Loucy (cell line): ENCODE data around the gene EPB41L5.
A peak's percentile ranks its signal among the peaks of the same experiment; 100 is the strongest.

Experiments used
- H2AFZ ChIP-seq: fragments of 200-600 bp; sonication (generic); 2 replicates; pipeline ENCODE4 v1.6.0; 2016; ENCODE audit warnings: antibody characterized with exemption, mild to moderate bottlenecking, low read length, moderate library complexity
- H3F3A ChIP-seq: fragments of 200-600 bp; 2 replicates; pipeline ENCODE4 v1.6.0; 2016; ENCODE audit warnings: antibody characterized with exemption, low read depth, mild to moderate bottlenecking
- H3K27me3 ChIP-seq: fragments of 200-600 bp; sonication (generic); 2 replicates; pipeline ENCODE4 v1.6.1; 2014; ENCODE audit warnings: low read length, mild to moderate bottlenecking; ENCODE audit not compliant: insufficient read depth, poor library complexity, severe bottlenecking
- H3K36me3 ChIP-seq: fragments of 200-600 bp; sonication (generic); 2 replicates; pipeline ENCODE4 v1.6.1; 2016; ENCODE audit warnings: low read length; ENCODE audit not compliant: insufficient read depth
- H3K4me1 ChIP-seq: fragments of 200-600 bp; sonication (generic); 2 replicates; pipeline ENCODE4 v1.5.1; 2014; ENCODE audit warnings: low read length, mild to moderate bottlenecking; ENCODE audit not compliant: insufficient read depth, poor library complexity, severe bottlenecking
- H3K4me2 ChIP-seq: fragments of 200-600 bp; sonication (generic); 2 replicates; pipeline ENCODE4 v1.6.0; 2014; ENCODE audit warnings: antibody characterized with exemption, low read length, low read depth, mild to moderate bottlenecking; ENCODE audit not compliant: poor library complexity, severe bottlenecking
- H3K4me3 ChIP-seq: fragments of 200-600 bp; sonication (generic); 2 replicates; pipeline ENCODE4 v1.5.1; 2014; ENCODE audit warnings: low read length, mild to moderate bottlenecking, mixed read lengths; ENCODE audit not compliant: poor library complexity, severe bottlenecking
- H3K79me2 ChIP-seq: fragments of 200-600 bp; sonication (generic); 2 replicates; pipeline ENCODE4 v1.6.1; 2014; ENCODE audit warnings: low read length; ENCODE audit not compliant: insufficient read depth
- H3K9ac ChIP-seq: fragments of 200-600 bp; sonication (generic); 2 replicates; pipeline ENCODE4 v1.6.0; 2014; ENCODE audit warnings: mild to moderate bottlenecking, low read depth, low read length, moderate library complexity; ENCODE audit not compliant: poor library complexity, severe bottlenecking
- H3K9me2 ChIP-seq: fragments of 200-600 bp; sonication (generic); replicated peaks from 2 replicates; pipeline ENCODE4 v1.6.1; 2016; ENCODE audit warnings: low read depth, low read length, mixed read lengths
- H3K9me3 ChIP-seq: fragments of 200-600 bp; sonication (generic); 2 replicates; pipeline ENCODE4 v1.6.1; 2014; ENCODE audit warnings: mild to moderate bottlenecking, antibody characterized with exemption, low read length, low read depth; ENCODE audit not compliant: insufficient read depth
- H4K20me1 ChIP-seq: fragments of 200-600 bp; sonication (generic); 2 replicates; pipeline ENCODE4 v1.6.0; 2014; ENCODE audit warnings: antibody characterized with exemption, low read length, mild to moderate bottlenecking; ENCODE audit not compliant: insufficient read depth, poor library complexity, severe bottlenecking
- CTCF ChIP-seq: fragments of 200-600 bp; sonication (generic); conservative IDR thresholded peaks from 2 replicates; pipeline ENCODE4 v1.5.1; 2014; ENCODE audit warnings: mild to moderate bottlenecking, antibody characterized with exemption, low read length
- EZH2phosphoT487 ChIP-seq: fragments of 200-600 bp; IDR thresholded peaks from 2 replicates; pipeline ENCODE4 v1.6.1; 2018; ENCODE audit warnings: antibody characterized with exemption, mild to moderate bottlenecking, moderate library complexity, borderline replicate concordance

The EPB41L5 gene

DNA sequence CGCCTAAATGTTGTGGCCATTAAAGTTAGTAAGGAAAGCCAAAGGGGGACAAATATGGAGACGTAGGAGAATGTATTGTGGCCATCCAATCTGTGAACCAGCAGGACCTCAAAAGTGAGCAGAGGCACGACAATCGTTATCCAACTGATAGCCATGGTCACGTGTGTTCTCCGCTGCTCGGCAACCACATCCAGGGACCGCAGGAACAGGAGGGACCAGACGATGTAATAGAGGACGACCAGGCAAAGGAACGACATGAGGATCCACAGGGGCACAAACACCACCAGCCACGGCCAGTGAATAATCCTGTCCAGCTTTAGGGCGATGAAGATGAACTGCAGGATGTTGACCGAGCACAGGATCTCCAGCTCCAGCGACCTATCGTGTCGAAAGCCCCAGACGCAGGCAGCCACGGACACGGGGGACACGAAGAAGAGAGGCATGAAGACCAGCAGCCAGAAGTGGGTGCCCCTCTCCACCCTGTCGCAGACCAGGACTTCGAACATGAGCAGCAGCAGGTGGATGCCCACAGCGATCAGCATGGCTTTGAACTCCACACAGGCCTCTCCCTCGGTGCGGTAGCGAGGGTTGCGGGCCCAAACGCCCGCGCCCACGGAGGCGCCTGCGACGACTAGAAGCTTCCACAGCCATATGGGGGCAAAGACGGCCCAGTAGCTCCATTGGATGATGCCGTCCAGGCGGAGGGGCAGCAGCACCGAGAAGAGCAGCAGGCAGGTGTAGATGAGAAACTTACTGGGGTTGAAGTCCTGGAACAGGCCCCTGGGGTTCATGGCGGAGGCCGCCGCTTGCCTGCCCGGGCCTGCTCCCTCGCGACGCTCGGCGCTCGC is 209.5 kb downstream of the EPB41L5 start:
- H3K9me3 ChIP-seq, result no peaks in the 10 kb centered on the region
- no peaks in the 10 kb centered on the region for H3F3A ChIP-seq
- no peaks in the 10 kb centered on the region for H3K27me3 ChIP-seq
- H3K79me2 ChIP-seq, result peaks cover 27% of the 10 kb centered on the region
- peak overlapping the region; percentile 85 for H3K4me2 ChIP-seq
- H3K9me2 ChIP-seq, result no peaks in the 10 kb centered on the region
- no peaks in the 10 kb centered on the region for H3K36me3 ChIP-seq
- peak overlapping the region; percentile 74 for H3K9ac ChIP-seq
- H3K4me3 ChIP-seq, result peak overlapping the region; percentile 92
- H2AFZ ChIP-seq, result peak overlapping the region; percentile 96; the same call in 1 of the 2 replicates
- peaks cover 11% of the 10 kb centered on the region for H4K20me1 ChIP-seq
- H3K4me1 ChIP-seq, result peaks cover 39% of the 10 kb centered on the region
- TF ChIP-seq EZH2phosphoT487 (no peak), CTCF (no peak)

DNA sequence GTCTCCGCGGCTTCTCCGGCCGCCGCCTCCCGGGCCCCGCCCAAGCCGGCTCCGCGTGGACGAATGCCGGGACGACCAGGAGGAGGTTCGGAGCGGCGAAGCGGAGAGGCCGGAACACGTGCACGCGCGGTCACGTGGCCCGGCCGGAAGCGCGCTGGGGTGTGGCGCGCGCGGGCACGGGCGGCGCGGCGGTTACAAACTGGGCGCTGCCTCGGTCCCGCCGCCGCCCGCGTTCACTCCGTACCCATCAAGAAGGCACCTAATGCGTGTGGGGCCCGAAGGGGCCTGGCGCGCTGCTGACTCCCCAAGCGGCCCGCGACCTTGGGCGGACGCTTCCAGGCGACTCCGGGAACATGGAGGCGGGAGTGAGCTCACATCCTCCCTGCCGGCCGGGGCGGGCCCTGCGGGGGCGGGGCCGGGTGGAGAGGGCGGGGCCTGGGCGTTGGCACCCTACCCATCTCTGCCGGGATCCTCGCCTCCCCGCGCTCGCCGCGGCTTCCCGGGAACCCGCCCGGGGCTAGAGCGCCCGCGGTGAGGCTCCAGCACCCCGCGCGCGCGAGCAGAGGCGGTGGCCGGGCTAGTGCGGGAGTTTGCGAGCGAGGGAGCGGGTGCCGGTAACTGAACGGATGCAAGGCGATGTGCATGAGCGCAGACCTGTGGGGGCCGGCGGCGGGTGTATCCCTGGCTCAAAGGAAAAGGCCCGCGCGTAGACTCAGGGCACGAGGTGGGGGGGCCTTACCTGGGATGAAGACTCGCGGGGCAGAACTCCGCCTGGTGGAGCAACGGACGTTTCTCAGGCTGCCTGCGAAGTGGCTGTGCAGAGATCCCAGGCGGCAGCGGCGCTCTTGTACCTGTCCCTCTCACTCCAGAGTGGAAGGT is 210.4 kb downstream of the EPB41L5 start, which contains the start of gene TMEM185B:
TSS of gene TMEM185B (minus strand) at position 367 of the 879 bp plus-strand sequence. CDS start 424 bp downstream, outside the sequence.
- TF ChIP-seq EZH2phosphoT487, result no peak
- TF ChIP-seq CTCF, result peak; percentile 37; the same call in 1 of the 2 replicates
- Histone ChIP-seq H3K9ac (peak within 1 kb of the TSS; percentile 74), H3K9me3 (no peaks in the 10 kb centered on the region), H3K4me1 (peaks cover 44% of the 10 kb centered on the region), H3K9me2 (no peaks in the 10 kb centered on the region), H3F3A (no peaks in the 10 kb centered on the region), H2AFZ (peak within 1 kb of the TSS; percentile 96), H3K27me3 (no peaks in the 10 kb centered on the region), H3K4me2 (peak within 1 kb of the TSS; percentile 85), H3K79me2 (peaks cover 27% of the 10 kb centered on the region), H3K36me3 (no peaks in the 10 kb centered on the region), H3K4me3 (peak within 1 kb of the TSS; percentile 92), H4K20me1 (peaks cover 11% of the 10 kb centered on the region)

DNA sequence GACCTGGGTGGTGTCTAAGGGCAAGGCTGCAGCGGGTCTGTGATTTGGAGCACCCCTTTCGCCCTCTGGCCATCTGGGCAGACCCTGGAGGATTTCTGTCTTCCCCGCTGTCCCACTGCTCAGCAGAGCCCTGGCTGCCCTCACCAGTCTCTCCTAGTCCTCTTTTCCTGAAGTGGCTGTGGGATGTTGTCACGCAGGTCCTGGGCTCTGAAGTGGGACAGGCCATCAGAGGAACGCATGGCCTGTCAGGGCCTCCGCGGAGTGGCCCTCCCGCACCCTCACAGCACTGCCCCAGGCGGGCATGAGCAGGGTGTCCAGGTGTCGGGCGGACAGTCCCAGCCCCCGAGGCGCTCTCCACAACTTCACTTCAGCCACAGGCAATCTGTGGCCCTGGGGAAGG is 211.4 kb downstream of the EPB41L5 start:
- Histone ChIP-seq H3K4me3 (peak overlapping the region; percentile 92), H2AFZ (peak overlapping the region; percentile 96; the same call in 1 of the 2 replicates), H3K79me2 (peaks cover 27% of the 10 kb centered on the region), H3K36me3 (no peaks in the 10 kb centered on the region), H4K20me1 (peaks cover 11% of the 10 kb centered on the region), H3F3A (no peaks in the 10 kb centered on the region), H3K4me1 (peaks cover 44% of the 10 kb centered on the region), H3K9me3 (no peaks in the 10 kb centered on the region), H3K9ac (peak overlapping the region; percentile 74), H3K4me2 (peak overlapping the region; percentile 85), H3K27me3 (no peaks in the 10 kb centered on the region), H3K9me2 (no peaks in the 10 kb centered on the region)
- TF ChIP-seq CTCF (no peak), EZH2phosphoT487 (no peak)
